Activated T-helper 9 cell treated with anti-CD3 and anti-CD28 coated beads, Interleukin-2, amount 50 U/mL, for 16 hours (primary cell): ENCODE results near the gene APBA1.
A peak's percentile ranks its signal among the peaks of the same experiment; 100 is the strongest.
"Not testable (repeated sequence)": the region's sequence is repeated elsewhere in the genome, so short reads cannot be mapped to it uniquely, and the experiment has no call there.

Experiments used
- DNase-seq: peaks from one replicate; pipeline ENCODE4 v3.0.0-alpha.2; 2020; ENCODE audit warnings: low read depth

APBA1 gene

GRCh38 chr9:69442486-69442885, 229.7 kb downstream of the APBA1 start:
- no peak for DNase-seq

GRCh38 chr9:69440254-69440955, 231.8 kb downstream of the APBA1 start:
- not testable (repeated sequence) for DNase-seq

- not testable (repeated sequence) for DNase-seq
Measured at GRCh38 chr9:69439654-69440053, 232.5 kb downstream of the APBA1 start.

GRCh38 chr9:69433968-69434367, 238.2 kb downstream of the APBA1 start:
- DNase-seq: no peak

GRCh38 chr9:69433392-69433791, 238.8 kb downstream of the APBA1 start:
- DNase-seq: no peak

GRCh38 chr9:69432623-69433022, 239.5 kb downstream of the APBA1 start:
- DNase-seq: no peak

GRCh38 chr9:69431777-69432176, 240.4 kb downstream of the APBA1 start:
- DNase-seq: no peak

GRCh38 chr9:69431203-69431602, 241.0 kb downstream of the APBA1 start:
- no peak for DNase-seq

- DNase-seq: no peak
Measured at GRCh38 chr9:69430206-69430605, 242.0 kb downstream of the APBA1 start.

- DNase-seq: no peak
Measured at GRCh38 chr9:69429281-69429680, 242.9 kb downstream of the APBA1 start.

- DNase-seq: no peak
Measured at GRCh38 chr9:69428017-69428785, 244.0 kb downstream of the APBA1 start.

- DNase-seq: no peak
Measured at GRCh38 chr9:69427286-69427685, 244.9 kb downstream of the APBA1 start.

- no peak for DNase-seq
Measured at GRCh38 chr9:69425136-69425801, 246.9 kb downstream of the APBA1 start.

GRCh38 chr9:69421908-69422801, 250.0 kb downstream of the APBA1 start:
- peak; percentile 4 for DNase-seq

- DNase-seq: no peak
Measured at GRCh38 chr9:69420611-69421270, 251.4 kb downstream of the APBA1 start.

- no peak for DNase-seq
Measured at GRCh38 chr9:69412741-69413150, 259.4 kb downstream of the APBA1 start.

GRCh38 chr9:69411931-69412740, 260.0 kb downstream of the APBA1 start:
- no peak for DNase-seq

- DNase-seq: no peak
Measured at GRCh38 chr9:69411246-69411645, 260.9 kb downstream of the APBA1 start.

- DNase-seq: not testable (repeated sequence)
Measured at GRCh38 chr9:69409936-69410335, 262.2 kb downstream of the APBA1 start.

- no peak for DNase-seq
Measured at GRCh38 chr9:69400470-69400869, 271.7 kb downstream of the APBA1 start.
